HL-60 (cell line): ENCODE data around the gene CFAP46.
"Not testable (repeated sequence)": the region's sequence is repeated elsewhere in the genome, so short reads cannot be mapped to it uniquely, and the experiment has no call there.

ENCODE experiments used
- DNase-seq, 2 experiments: peaks; one replicate each; pipeline ENCODE4 v3.0.0-alpha.2; 2010 to 2020; ENCODE audit warnings: low read depth in 1 of 2, low spot score in 1 of 2
- H3K27ac ChIP-seq: fragments of 250-450 bp; sonication (Bioruptor Pico); replicated peaks from 2 replicates; pipeline ENCODE4 v1.5.1; 2020; ENCODE audit warnings: mild to moderate bottlenecking, moderate library complexity
- H3K27me3 ChIP-seq: fragments of 250-450 bp; sonication (Bioruptor Pico); 2 replicates; pipeline ENCODE4 v1.5.1; 2021; ENCODE audit warnings: mild to moderate bottlenecking, moderate library complexity; ENCODE audit not compliant: insufficient read depth, poor library complexity, severe bottlenecking
- H3K4me3 ChIP-seq: replicated peaks from 2 replicates; pipeline ENCODE4 v1.5.1; 2011; ENCODE audit warnings: mild to moderate bottlenecking, control low read depth, low read length; ENCODE audit not compliant: insufficient read depth
- GABPA ChIP-seq: IDR thresholded peaks from 2 replicates; pipeline ENCODE4 v1.6.1; 2012; ENCODE audit warnings: low read depth
- POLR2AphosphoS5 ChIP-seq: IDR thresholded peaks from 2 replicates; pipeline ENCODE4 v1.6.1; 2012; ENCODE audit warnings: low read depth
- SPI1 ChIP-seq: IDR thresholded peaks from 2 replicates; pipeline ENCODE4 v1.6.1; 2012; ENCODE audit warnings: low read depth, mild to moderate bottlenecking, borderline replicate concordance
- TF ChIP-seq, protein P1 (sequence below): IDR thresholded peaks from one replicate; pipeline ENCODE4 v1.5.1; 2011; ENCODE audit warnings: low read length, control low read depth, inconsistent platforms; ENCODE audit not compliant: insufficient read depth
- TF ChIP-seq, protein P2 (sequence below): IDR thresholded peaks from 2 replicates; pipeline ENCODE4 v1.6.1; 2012; ENCODE audit warnings: low read depth; ENCODE audit not compliant: insufficient replicate concordance

The CFAP46 gene

DNA sequence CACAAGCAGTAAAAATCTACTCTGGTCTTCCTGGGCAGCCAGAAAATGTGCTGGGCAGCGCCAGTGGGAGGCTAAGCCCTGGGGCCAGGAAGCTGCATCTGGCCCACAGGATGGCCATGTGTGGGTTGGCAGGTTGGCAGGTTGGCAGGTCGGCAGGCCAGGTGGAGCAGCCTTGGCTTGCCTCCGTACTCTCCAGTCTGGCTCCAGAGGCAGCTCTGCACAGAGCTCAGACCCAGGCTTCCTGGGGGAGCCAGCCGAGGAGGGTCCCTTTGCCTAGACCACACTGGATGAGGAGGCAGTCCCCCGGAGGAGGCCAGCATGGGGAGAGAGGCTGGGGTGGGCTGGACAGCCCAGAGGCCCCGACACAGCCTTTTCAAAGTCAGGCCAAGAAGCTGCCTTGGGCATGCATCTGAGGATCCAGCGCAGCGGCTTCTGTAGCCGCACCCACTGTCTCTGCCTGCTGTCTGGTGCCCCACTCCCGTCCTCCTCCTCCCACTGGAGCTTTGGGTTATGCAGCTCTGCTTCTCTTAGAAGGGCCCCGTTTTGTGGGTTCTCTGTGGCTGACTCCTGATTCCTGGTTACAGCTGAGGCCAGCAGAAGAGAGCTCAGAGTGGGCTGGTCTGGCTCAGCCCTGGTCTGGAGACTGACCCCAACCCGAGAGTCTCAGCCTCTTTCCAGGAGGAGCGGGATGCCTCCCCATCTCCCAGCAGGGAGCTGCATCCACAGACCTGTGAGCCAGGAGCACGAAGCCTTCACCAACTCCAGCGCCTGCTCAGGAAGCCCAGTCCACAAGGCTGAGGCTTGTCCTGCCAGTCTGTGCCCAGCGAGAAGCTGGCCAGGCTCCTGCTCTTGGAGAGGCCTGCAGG is 44.6 kb downstream of the CFAP46 start:
- H3K4me3 ChIP-seq: no peak overlapping the region
- H3K27ac ChIP-seq: no peak overlapping the region
- TF ChIP-seq, protein P1, sequence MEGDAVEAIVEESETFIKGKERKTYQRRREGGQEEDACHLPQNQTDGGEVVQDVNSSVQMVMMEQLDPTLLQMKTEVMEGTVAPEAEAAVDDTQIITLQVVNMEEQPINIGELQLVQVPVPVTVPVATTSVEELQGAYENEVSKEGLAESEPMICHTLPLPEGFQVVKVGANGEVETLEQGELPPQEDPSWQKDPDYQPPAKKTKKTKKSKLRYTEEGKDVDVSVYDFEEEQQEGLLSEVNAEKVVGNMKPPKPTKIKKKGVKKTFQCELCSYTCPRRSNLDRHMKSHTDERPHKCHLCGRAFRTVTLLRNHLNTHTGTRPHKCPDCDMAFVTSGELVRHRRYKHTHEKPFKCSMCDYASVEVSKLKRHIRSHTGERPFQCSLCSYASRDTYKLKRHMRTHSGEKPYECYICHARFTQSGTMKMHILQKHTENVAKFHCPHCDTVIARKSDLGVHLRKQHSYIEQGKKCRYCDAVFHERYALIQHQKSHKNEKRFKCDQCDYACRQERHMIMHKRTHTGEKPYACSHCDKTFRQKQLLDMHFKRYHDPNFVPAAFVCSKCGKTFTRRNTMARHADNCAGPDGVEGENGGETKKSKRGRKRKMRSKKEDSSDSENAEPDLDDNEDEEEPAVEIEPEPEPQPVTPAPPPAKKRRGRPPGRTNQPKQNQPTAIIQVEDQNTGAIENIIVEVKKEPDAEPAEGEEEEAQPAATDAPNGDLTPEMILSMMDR: no peak
- TF ChIP-seq, protein P2, sequence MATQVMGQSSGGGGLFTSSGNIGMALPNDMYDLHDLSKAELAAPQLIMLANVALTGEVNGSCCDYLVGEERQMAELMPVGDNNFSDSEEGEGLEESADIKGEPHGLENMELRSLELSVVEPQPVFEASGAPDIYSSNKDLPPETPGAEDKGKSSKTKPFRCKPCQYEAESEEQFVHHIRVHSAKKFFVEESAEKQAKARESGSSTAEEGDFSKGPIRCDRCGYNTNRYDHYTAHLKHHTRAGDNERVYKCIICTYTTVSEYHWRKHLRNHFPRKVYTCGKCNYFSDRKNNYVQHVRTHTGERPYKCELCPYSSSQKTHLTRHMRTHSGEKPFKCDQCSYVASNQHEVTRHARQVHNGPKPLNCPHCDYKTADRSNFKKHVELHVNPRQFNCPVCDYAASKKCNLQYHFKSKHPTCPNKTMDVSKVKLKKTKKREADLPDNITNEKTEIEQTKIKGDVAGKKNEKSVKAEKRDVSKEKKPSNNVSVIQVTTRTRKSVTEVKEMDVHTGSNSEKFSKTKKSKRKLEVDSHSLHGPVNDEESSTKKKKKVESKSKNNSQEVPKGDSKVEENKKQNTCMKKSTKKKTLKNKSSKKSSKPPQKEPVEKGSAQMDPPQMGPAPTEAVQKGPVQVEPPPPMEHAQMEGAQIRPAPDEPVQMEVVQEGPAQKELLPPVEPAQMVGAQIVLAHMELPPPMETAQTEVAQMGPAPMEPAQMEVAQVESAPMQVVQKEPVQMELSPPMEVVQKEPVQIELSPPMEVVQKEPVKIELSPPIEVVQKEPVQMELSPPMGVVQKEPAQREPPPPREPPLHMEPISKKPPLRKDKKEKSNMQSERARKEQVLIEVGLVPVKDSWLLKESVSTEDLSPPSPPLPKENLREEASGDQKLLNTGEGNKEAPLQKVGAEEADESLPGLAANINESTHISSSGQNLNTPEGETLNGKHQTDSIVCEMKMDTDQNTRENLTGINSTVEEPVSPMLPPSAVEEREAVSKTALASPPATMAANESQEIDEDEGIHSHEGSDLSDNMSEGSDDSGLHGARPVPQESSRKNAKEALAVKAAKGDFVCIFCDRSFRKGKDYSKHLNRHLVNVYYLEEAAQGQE: no peak
- no peak for TF ChIP-seq SPI1
- no peak for TF ChIP-seq POLR2AphosphoS5
- TF ChIP-seq GABPA: no peak
- peaks cover 19% of the 10 kb centered on the region for H3K27me3 ChIP-seq
- DNase-seq: no peak

DNA sequence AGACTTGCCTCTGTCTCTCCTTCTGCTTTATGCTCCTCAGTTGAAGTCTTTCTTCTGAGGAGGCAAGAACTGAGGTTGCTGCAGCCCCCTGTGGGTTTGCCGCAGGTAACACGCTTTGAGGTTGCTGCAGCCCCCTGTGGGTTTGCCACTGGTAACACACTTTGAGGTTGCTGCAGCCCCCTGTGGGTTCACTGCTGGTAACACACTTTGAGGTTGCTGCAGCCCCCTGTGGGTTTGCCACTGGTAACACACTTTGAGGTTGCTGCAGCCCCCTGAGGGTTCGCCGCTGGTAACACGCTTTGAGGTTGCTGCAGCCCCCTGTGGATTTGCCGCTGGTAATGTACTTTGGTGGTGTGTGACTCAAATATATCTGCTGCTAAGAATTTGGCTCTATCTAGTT is 48.6 kb downstream of the CFAP46 start:
- DNase-seq, H3K4me3 ChIP-seq, H3K27ac ChIP-seq: not testable (repeated sequence)
- peaks cover 24% of the 10 kb centered on the region for H3K27me3 ChIP-seq

DNA sequence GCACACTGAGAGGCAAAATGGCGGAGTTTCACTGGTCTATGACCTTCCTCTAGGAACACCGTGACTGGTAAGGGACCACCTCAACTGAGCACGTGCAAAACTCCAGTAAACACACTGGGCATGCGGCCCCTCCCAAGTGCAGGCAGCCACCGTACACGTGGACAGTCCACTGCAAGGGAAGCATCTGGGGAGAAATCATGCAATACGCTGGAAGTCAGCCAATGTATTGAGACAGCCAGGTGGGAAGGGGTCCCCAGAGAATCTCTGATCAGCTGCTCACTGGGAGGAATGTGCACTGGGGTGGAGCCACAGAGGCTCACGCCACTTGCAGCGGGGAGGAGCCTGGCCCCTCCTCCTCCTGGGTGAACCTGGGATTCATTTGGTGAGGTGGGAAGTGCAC is 49.3 kb downstream of the CFAP46 start:
- Histone ChIP-seq H3K4me3 (no peak overlapping the region), H3K27me3 (peaks cover 24% of the 10 kb centered on the region), H3K27ac (no peak overlapping the region)
- TF ChIP-seq GABPA (no peak), SPI1 (no peak), POLR2AphosphoS5 (no peak)
- TF ChIP-seq, protein P1: no peak
- TF ChIP-seq, protein P2: no peak
- no peak for DNase-seq

DNA sequence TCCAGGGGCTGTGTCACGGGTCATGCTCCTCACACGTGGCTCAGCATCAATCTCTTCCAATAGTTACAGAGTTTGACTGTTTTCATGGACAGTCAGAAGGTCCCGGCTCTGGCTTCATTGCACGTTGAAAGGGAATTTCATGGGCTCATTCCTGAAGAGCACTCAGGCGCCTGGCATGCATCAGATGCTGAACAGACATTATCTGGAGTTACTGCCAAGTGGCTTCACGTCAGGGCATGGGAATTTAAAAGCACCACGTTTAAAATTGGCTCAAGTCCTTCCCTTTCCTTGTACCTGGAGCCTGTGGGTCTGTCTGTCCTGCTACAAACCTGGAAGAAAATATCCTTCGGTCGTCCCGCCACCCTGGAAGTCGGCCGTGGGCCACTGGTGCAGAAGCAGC is 50.4 kb downstream of the CFAP46 start:
- TF ChIP-seq, protein P1: no peak
- TF ChIP-seq POLR2AphosphoS5: no peak
- TF ChIP-seq, protein P2: no peak
- no peak for TF ChIP-seq SPI1
- TF ChIP-seq GABPA: no peak
- Histone ChIP-seq H3K27ac (no peak overlapping the region), H3K27me3 (peaks cover 23% of the 10 kb centered on the region), H3K4me3 (no peak overlapping the region)
- DNase-seq: no peak
